GM23248 (cell line): Measurements from ENCODE around the gene ELOVL1. TPM values are rescaled to one million over a fixed set of nuclear protein-coding genes. Genes with fewer than 3 reads are reported as not detected.

ENCODE experiments used
- DNase-seq: peaks from one replicate; pipeline ENCODE4 v3.0.0-alpha.2; 2015
- H2AFZ ChIP-seq: fragments of 200-600 bp; sonication (generic); 2 replicates; pipeline ENCODE4 v1.6.1; 2016; ENCODE audit warnings: antibody characterized with exemption
- H3F3A ChIP-seq: fragments of 200-600 bp; sonication (generic); 2 replicates; pipeline ENCODE4 v1.6.1; 2016; ENCODE audit warnings: mild to moderate bottlenecking, antibody characterized with exemption, mixed run types; ENCODE audit not compliant: insufficient read depth
- H3K27ac ChIP-seq: fragments of 200-600 bp; sonication (generic); 2 replicates; pipeline ENCODE4 v1.5.1; 2016; ENCODE audit warnings: mild to moderate bottlenecking
- H3K27me3 ChIP-seq: fragments of 200-600 bp; sonication (generic); replicated peaks from 2 replicates; pipeline ENCODE4 v1.6.1; 2016; ENCODE audit warnings: mild to moderate bottlenecking; ENCODE audit not compliant: insufficient read depth
- H3K36me3 ChIP-seq: fragments of 200-600 bp; sonication (generic); 2 replicates; pipeline ENCODE4 v1.6.1; 2016; ENCODE audit warnings: low read depth, mild to moderate bottlenecking
- H3K4me1 ChIP-seq: fragments of 200-600 bp; sonication (generic); 2 replicates; pipeline ENCODE4 v1.6.1; 2016; ENCODE audit warnings: mild to moderate bottlenecking; ENCODE audit not compliant: insufficient read depth
- H3K4me2 ChIP-seq: fragments of 200-600 bp; sonication (generic); one replicate; pipeline ENCODE4 v1.6.1; 2016; ENCODE audit warnings: mild to moderate bottlenecking; ENCODE audit not compliant: unreplicated experiment
- H3K4me3 ChIP-seq: fragments of 200-600 bp; sonication (generic); 2 replicates; pipeline ENCODE4 v1.5.1; 2016; ENCODE audit warnings: mild to moderate bottlenecking
- H3K79me2 ChIP-seq: fragments of 200-600 bp; sonication (generic); 2 replicates; pipeline ENCODE4 v1.6.1; 2016; ENCODE audit warnings: mild to moderate bottlenecking; ENCODE audit not compliant: insufficient read depth
- H3K9ac ChIP-seq: fragments of 200-600 bp; sonication (generic); 2 replicates; pipeline ENCODE4 v1.6.1; 2016; ENCODE audit warnings: mild to moderate bottlenecking
- H3K9me2 ChIP-seq: fragments of 200-600 bp; sonication (generic); 2 replicates; pipeline ENCODE4 v1.6.1; 2016; ENCODE audit warnings: mixed run types, mild to moderate bottlenecking, moderate library complexity; ENCODE audit not compliant: insufficient read depth
- H3K9me3 ChIP-seq: fragments of 200-600 bp; sonication (generic); one replicate; pipeline ENCODE4 v1.6.1; 2017; ENCODE audit warnings: low read depth
- H4K20me1 ChIP-seq: fragments of 200-600 bp; sonication (generic); 2 replicates; pipeline ENCODE4 v1.6.0; 2016; ENCODE audit not compliant: insufficient read depth
- EZH2 ChIP-seq: fragments of 200-600 bp; sonication (generic); IDR thresholded peaks from 2 replicates; pipeline ENCODE4 v1.6.1; 2018; ENCODE audit warnings: antibody characterized with exemption, mild to moderate bottlenecking; ENCODE audit not compliant: insufficient read depth, poor library complexity, severe bottlenecking
- EZH2phosphoT487 ChIP-seq: fragments of 200-600 bp; sonication (generic); IDR thresholded peaks from 2 replicates; pipeline ENCODE4 v1.6.1; 2018; ENCODE audit warnings: antibody characterized with exemption, moderate library complexity, mild to moderate bottlenecking, low read depth; ENCODE audit not compliant: insufficient read depth
- WGBS, 2 experiments: methylation state at CpG; one replicate each; pipeline ENCODE4 v1.1.6; 2015 to 2017; ENCODE audit warnings: low lambda C conversion rate in 2 of 2, low coverage in 1 of 2; ENCODE audit errors: missing lambda C conversion rate in 2 of 2; 5-methylcytosine and 5-hydroxymethylcytosine counted together
- in situ Hi-C: fragments of 300-500 bp; cut with MboI; formaldehyde crosslinking; loops from 2 replicates; pipeline ENCODE4 v1.15.0; 2020
- polyA plus RNA-seq: library from polyadenylated mRNA; unstranded; fragments of >200 nt; fragmentation: Nextera tagmentation; extraction: Ambion mirVana; gene quantifications from 2 replicates; pipeline ENCODE4 v1.2.1, GENCODE V29; 2016
- total RNA-seq: library from RNA; depleted of rRNA; stranded (reverse); fragments of >200 nt; shearing (Covaris generic); gene quantifications from 2 replicates; pipeline ENCODE4 v1.2.3, GENCODE V29; 2014

ELOVL1 gene
- total and polyA plus RNA-seq, 2 experiments from 2014 or later: 107 to 155 TPM

- DNase-seq: peak; percentile 20
- H3K9me2 ChIP-seq: no peaks in the 10 kb centered on the region
- in situ Hi-C loops: no loop called here
These were observed 12.9 kb downstream of the ELOVL1 start for GRCh38 chr1:43354936-43355335.

GRCh38 chr1:43354471-43354870 lies 13.3 kb downstream of the ELOVL1 start:
- DNase-seq: no peak
- no peak overlapping the region for H3K9ac ChIP-seq
- WGBS, 2 experiments: 71 to 80% methylated on average over 2 of the region's 2 CpGs
- no peak overlapping the region for H3K27ac ChIP-seq
- no peaks in the 10 kb centered on the region for H3K27me3 ChIP-seq
- peaks cover 14% of the 10 kb centered on the region for H3K4me1 ChIP-seq
- H3K4me3 ChIP-seq: no peak overlapping the region
- 0 out of 2 replicates have a peak, but pooled peaks cover 7% of the 10 kb centered on the region for H3K79me2 ChIP-seq
- H3K9me3 ChIP-seq: no peaks in the 10 kb centered on the region
- H3K9me2 ChIP-seq: no peaks in the 10 kb centered on the region
- no peak overlapping the region for H2AFZ ChIP-seq
- no peak overlapping the region for H3K4me2 ChIP-seq
- TF ChIP-seq EZH2: no peak
- TF ChIP-seq EZH2phosphoT487: no peak
- H3F3A ChIP-seq: peaks cover 13% of the 10 kb centered on the region
- H4K20me1 ChIP-seq: no peaks in the 10 kb centered on the region
- in situ Hi-C loops: no loop called here
- no peaks in the 10 kb centered on the region for H3K36me3 ChIP-seq

More at GRCh38 chr1:43354936-43355335, 12.9 kb downstream of the ELOVL1 start:
- TF ChIP-seq EZH2: no peak
- Histone ChIP-seq H3K9me3 (no peaks in the 10 kb centered on the region), H3K9ac (no peak overlapping the region), H2AFZ (no peak overlapping the region), H3K79me2 (peaks cover 10% of the 10 kb centered on the region; the same call in 1 of the 2 replicates), H3K4me1 (peaks cover 10% of the 10 kb centered on the region), H3K4me2 (no peak overlapping the region), H3F3A (peaks cover 14% of the 10 kb centered on the region), H3K27me3 (no peaks in the 10 kb centered on the region), H3K27ac (no peak overlapping the region), H3K4me3 (no peak overlapping the region), H4K20me1 (no peaks in the 10 kb centered on the region), H3K36me3 (no peaks in the 10 kb centered on the region)
- WGBS, 2 experiments: 92 to 97% methylated on average over 2 of the region's 2 CpGs

- DNase-seq: no peak
- 59 to 61% methylated on average over 3 of the region's 3 CpGs for WGBS, 2 experiments
- TF ChIP-seq EZH2: no peak
- TF ChIP-seq EZH2phosphoT487: no peak
These were observed 14.9 kb downstream of the ELOVL1 start for GRCh38 chr1:43352881-43353280.

GRCh38 chr1:43352351-43352705 lies 15.5 kb downstream of the ELOVL1 start:
- TF ChIP-seq EZH2 (no peak), EZH2phosphoT487 (no peak)
- H3K9me2 ChIP-seq: no peaks in the 10 kb centered on the region
- H3K4me2 ChIP-seq: no peak overlapping the region
- 99 to 100% methylated on average over 2 of the region's 2 CpGs for WGBS, 2 experiments
- no peak overlapping the region for H3K9ac ChIP-seq
- no peak overlapping the region for H2AFZ ChIP-seq
- DNase-seq: no peak
- in situ Hi-C loops: no loop called here
- no peaks in the 10 kb centered on the region for H3K36me3 ChIP-seq
- H3K79me2 ChIP-seq: no peaks in the 10 kb centered on the region
- H3K4me3 ChIP-seq: no peak overlapping the region
- no peaks in the 10 kb centered on the region for H3K27me3 ChIP-seq
- peaks cover 11% of the 10 kb centered on the region; the same call in 1 of the 2 replicates for H3K4me1 ChIP-seq
- H3F3A ChIP-seq: peaks cover 9% of the 10 kb centered on the region
- no peaks in the 10 kb centered on the region for H3K9me3 ChIP-seq
- no peak overlapping the region for H3K27ac ChIP-seq
- no peaks in the 10 kb centered on the region for H4K20me1 ChIP-seq

More at GRCh38 chr1:43352881-43353280, 14.9 kb downstream of the ELOVL1 start:
- Histone ChIP-seq H3K9me3 (no peaks in the 10 kb centered on the region), H3K27ac (no peak overlapping the region), H3K9ac (no peak overlapping the region), H3K27me3 (no peaks in the 10 kb centered on the region), H3K79me2 (no peaks in the 10 kb centered on the region), H3F3A (peaks cover 6% of the 10 kb centered on the region), H3K4me2 (no peak overlapping the region), H3K36me3 (no peaks in the 10 kb centered on the region), H3K4me1 (peaks cover 14% of the 10 kb centered on the region), H2AFZ (no peak overlapping the region), H3K9me2 (no peaks in the 10 kb centered on the region), H3K4me3 (no peak overlapping the region), H4K20me1 (no peaks in the 10 kb centered on the region)
- in situ Hi-C loops: no loop called here
